GM12865 (cell line): Measurements from ENCODE around the gene GALNT8.
"Not testable (repeated sequence)": the region's sequence is repeated elsewhere in the genome, so short reads cannot be mapped to it uniquely, and the experiment has no call there.

ENCODE experiments used
- DNase-seq: peaks from one replicate; pipeline ENCODE4 v3.0.0; 2010; ENCODE audit warnings: low read depth
- H3K4me3 ChIP-seq: 2 replicates; pipeline ENCODE4 v1.5.1; 2011; ENCODE audit warnings: mild to moderate bottlenecking, low read depth, low read length, control low read depth
- TF ChIP-seq, protein P1 (sequence below): IDR thresholded peaks from 2 replicates; pipeline ENCODE4 v1.5.1; 2011; ENCODE audit warnings: low read length, control low read depth, low read depth, inconsistent platforms; ENCODE audit not compliant: insufficient read depth; ENCODE audit errors: missing control alignments

The GALNT8 gene

DNA sequence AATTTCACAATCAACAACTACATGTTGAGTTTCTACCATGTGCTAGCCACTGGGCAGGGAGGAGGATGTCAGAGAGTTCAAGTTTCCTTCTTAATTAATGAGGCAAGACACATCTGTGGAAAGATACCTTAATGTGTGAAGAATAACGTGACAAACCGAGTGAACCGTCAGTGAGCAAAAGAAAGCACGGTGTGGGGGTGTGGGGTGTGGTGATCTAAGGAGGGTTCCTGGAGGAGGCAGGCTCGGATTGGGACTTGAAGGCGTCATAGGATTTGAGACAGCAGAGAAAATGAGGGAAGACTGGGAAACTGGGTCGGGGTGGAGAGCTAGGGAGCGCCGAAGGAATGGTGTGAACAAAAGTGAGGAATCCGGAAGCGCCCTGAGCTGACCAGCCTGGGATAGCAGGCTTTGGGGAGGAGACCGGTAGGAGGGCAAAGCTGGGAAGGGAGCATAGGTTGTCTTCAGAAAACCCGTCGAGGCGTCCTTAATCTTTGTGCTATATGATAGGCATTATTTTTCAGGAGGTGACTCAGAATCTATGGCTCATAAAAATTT is 22.3 kb downstream of the GALNT8 start:
- TF ChIP-seq, protein P1, sequence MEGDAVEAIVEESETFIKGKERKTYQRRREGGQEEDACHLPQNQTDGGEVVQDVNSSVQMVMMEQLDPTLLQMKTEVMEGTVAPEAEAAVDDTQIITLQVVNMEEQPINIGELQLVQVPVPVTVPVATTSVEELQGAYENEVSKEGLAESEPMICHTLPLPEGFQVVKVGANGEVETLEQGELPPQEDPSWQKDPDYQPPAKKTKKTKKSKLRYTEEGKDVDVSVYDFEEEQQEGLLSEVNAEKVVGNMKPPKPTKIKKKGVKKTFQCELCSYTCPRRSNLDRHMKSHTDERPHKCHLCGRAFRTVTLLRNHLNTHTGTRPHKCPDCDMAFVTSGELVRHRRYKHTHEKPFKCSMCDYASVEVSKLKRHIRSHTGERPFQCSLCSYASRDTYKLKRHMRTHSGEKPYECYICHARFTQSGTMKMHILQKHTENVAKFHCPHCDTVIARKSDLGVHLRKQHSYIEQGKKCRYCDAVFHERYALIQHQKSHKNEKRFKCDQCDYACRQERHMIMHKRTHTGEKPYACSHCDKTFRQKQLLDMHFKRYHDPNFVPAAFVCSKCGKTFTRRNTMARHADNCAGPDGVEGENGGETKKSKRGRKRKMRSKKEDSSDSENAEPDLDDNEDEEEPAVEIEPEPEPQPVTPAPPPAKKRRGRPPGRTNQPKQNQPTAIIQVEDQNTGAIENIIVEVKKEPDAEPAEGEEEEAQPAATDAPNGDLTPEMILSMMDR: no peak
- no peak for DNase-seq
- no peak overlapping the region for H3K4me3 ChIP-seq

DNA sequence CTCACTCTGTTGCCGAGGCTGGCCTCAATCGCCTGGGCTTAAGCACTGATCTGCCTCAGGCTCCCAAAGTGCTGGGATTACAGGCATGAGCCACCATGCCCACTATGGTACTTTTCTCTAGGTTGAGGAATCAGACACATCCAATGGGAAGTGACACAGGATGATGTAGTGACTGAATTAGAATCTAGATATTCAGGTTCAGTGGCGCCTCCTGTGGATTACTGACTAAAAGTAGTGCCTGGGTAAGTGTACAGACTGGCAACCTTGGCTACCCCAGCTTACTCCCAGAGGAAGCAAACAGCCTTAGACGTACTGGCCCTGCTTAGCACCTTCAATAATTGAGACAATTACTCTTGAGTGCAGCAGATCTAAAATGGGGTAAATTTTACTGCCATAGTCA is 22.8 kb downstream of the GALNT8 start:
- no peak for DNase-seq
- H3K4me3 ChIP-seq: no peak overlapping the region
- TF ChIP-seq, protein P1: no peak

DNA sequence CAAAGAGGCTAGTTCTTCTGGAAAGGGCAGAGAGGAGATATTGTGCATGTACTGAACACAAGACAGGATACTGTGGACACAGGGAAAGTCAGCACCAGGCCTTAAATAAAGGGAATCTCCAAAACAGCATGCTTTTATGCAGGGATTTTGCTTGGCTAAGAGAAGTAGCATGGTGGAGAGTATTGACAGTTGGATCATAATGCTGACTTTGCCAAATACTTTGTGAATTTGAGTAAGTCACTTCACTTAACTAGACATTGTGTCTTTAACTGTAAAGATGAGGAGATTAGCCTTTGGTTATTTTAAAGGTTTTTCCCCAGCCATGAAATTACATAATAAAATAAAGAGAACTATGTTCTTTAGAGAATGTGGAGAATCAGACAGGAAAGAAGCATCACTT is 24.5 kb downstream of the GALNT8 start:
- TF ChIP-seq, protein P1: no peak
- H3K4me3 ChIP-seq: no peak overlapping the region
- no peak for DNase-seq

DNA sequence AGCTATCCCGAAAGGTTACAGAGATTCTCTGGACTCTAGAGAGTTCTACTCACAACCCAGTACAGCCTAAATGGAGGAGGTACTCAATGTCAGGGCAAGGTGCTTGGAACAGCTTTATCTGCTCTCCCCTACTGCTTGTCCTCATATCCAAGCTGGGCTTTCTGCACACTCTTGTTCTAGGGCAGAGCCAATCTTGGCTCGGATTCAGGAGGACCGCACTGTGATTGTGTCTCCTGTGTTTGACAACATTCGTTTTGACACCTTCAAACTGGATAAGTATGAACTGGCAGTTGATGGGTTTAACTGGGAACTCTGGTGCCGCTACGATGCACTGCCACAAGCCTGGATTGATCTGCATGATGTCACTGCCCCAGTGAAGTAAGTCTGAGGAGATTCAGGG is 25.0 kb downstream of the GALNT8 start:
- no peak overlapping the region for H3K4me3 ChIP-seq
- DNase-seq: no peak
- TF ChIP-seq, protein P1: no peak

DNA sequence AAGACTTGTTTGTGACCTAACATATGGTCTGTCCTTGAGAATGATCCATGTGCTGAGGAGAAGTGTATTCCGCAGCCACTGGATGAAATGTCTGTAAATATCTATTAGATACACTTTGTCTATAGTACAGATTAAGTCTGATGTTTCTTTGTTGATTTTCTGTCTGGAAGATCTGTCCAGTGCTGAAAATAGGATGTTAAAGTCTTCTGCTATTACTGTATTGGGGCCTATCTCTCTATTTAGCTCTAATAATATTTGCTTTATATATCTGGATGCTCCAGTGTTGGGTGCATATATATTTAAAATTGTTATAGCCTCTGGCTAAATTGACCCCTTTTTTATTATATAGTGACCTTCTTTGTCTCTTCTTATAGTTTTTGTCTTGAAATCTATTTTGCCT is 31.5 kb downstream of the GALNT8 start:
- H3K4me3 ChIP-seq, DNase-seq: not testable (repeated sequence)

DNA sequence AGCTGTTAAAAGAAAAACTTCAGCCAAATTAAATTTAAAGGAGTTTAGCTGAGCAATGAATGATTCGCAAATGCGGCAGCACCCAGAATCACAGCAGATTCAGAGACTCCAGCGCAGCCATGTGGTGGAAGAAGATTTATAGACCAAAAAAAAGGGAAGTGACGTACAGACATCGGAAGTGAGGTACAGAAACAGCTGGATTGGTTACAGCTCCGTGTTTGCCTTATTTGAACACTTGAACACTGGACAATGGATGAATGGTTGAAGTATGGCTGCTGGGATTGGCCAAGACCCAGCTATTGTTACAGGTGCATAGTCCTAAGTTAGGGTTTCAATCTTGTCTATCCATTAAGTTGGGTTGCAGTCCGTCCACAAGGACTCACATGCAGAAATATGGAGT is 42.6 kb downstream of the GALNT8 start:
- TF ChIP-seq, protein P1: no peak
- DNase-seq: no peak
- H3K4me3 ChIP-seq: no peak overlapping the region

DNA sequence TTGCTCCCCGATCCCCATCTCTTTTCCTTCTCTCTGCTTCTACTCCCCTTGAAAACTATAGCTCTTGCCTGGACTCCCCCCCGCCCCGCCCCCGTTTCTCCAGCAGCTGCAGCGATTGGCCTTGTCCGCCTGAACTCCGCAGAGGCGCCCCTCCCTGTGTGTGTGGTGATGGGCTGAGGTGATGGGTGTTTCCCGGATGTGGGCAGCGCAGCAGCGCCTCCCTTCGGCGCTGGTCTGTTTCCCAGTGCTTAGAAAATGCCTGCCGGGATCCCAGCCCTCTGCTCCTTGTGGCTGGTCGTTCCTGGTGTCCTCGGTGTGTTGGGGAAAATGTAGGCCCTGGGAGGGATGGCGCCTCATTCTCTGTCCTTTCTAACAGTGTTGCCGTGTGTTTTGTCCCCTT is 43.3 kb downstream of the GALNT8 start:
- DNase-seq: no peak

More for the DNA sequence above, 43.3 kb downstream of the GALNT8 start:
- no peak overlapping the region for H3K4me3 ChIP-seq
- TF ChIP-seq, protein P1: no peak
